B cell (primary cell): ENCODE results near the gene ALMS1.
"Not testable (repeated sequence)": the region's sequence is repeated elsewhere in the genome, so short reads cannot be mapped to it uniquely, and the experiment has no call there.

Experiments
- CTCF ChIP-seq: fragments of 200-600 bp; IDR thresholded peaks from one replicate; pipeline ENCODE4 v1.8.0; 2022; ENCODE audit warnings: antibody characterized with exemption, mild to moderate bottlenecking
- EZH2 ChIP-seq: IDR thresholded peaks from 2 replicates; pipeline ENCODE4 v1.6.1; 2012; ENCODE audit warnings: borderline replicate concordance, low read depth, mild to moderate bottlenecking, moderate library complexity, low read length; ENCODE audit not compliant: insufficient read depth, poor library complexity, severe bottlenecking

GRCh38 chr2:73647690-73648089, 262.1 kb downstream of the ALMS1 start:
- not testable (repeated sequence) for TF ChIP-seq CTCF, EZH2
